Hippocampal formation (tissue), 2 donors: ENCODE data around the gene ACIN1.
"Not testable (repeated sequence)": the region's sequence is repeated elsewhere in the genome, so short reads cannot be mapped to it uniquely, and the experiment has no call there.

Source experiments
- DNase-seq, 2 donors: peaks; one replicate each; lab custom pipeline; 2025; lab: John Stamatoyannopoulos, UW

ACIN1 gene

GRCh38 chr14:23124337-23124954, 29.5 kb upstream of the ACIN1 start:
- DNase-seq, result no peak

- no peak for DNase-seq
These were observed 28.5 kb upstream of the ACIN1 start for GRCh38 chr14:23123419-23123818.

GRCh38 chr14:23122086-23122485, 27.1 kb upstream of the ACIN1 start:
- no peak for DNase-seq

- no peak for DNase-seq
These were observed 26.4 kb upstream of the ACIN1 start for GRCh38 chr14:23121361-23121771.

- DNase-seq, result peak; percentile 78 to 81
These were observed 25.8 kb upstream of the ACIN1 start for GRCh38 chr14:23120541-23121251.

- DNase-seq, result no peak
These were observed 24.7 kb upstream of the ACIN1 start for GRCh38 chr14:23119363-23120327.

GRCh38 chr14:23118506-23119362, 23.8 kb upstream of the ACIN1 start, which contains the start of gene CEBPE:
TSS of gene CEBPE (minus strand) at chr14:23119255. CDS start at chr14:23119091, 164 bp downstream.
- DNase-seq, result no peak

GRCh38 chr14:23117371-23118020, 22.6 kb upstream of the ACIN1 start:
- no peak for DNase-seq

- no peak for DNase-seq
These were observed 21.0 kb upstream of the ACIN1 start for GRCh38 chr14:23115918-23116317.

- DNase-seq, result no peak
These were observed 20.2 kb upstream of the ACIN1 start for GRCh38 chr14:23115039-23115731.

- no peak for DNase-seq
These were observed 19.7 kb upstream of the ACIN1 start for GRCh38 chr14:23114669-23115038.

- no peak for DNase-seq
These were observed 19.2 kb upstream of the ACIN1 start for GRCh38 chr14:23114120-23114458.

GRCh38 chr14:23113431-23114119, 18.6 kb upstream of the ACIN1 start:
- no peak for DNase-seq

GRCh38 chr14:23112359-23113178, 17.6 kb upstream of the ACIN1 start:
- no peak for DNase-seq

GRCh38 chr14:23110579-23111365, 15.8 kb upstream of the ACIN1 start:
- no peak for DNase-seq

GRCh38 chr14:23109769-23110168, 14.8 kb upstream of the ACIN1 start:
- no peak for DNase-seq

GRCh38 chr14:23108169-23108568, 13.2 kb upstream of the ACIN1 start:
- DNase-seq, result not testable (repeated sequence)

GRCh38 chr14:23107620-23108019, 12.7 kb upstream of the ACIN1 start:
- not testable (repeated sequence) for DNase-seq
